ENCODE data around the gene SH3BP2. TPM values are rescaled to one million over a fixed set of nuclear protein-coding genes. Genes with fewer than 3 reads are reported as not detected.
A peak's percentile ranks its signal among the peaks of the same experiment; 100 is the strongest.

The SH3BP2 gene
- total RNA-seq, 3 donors from 2014 or later, result 40.5 to 74.8 (median 59.3) TPM

GRCh38 chr4:2807571-2807970, 14.7 kb downstream of the SH3BP2 start:
- TF ChIP-seq POLR2A (IDR thresholded peaks at IDR 0.05), result no peak
- no peak for TF ChIP-seq POLR2AphosphoS5 (IDR thresholded peaks at IDR 0.05)
- TF ChIP-seq CTCF (IDR thresholded peaks at IDR 0.05), result no peak
- peak overlapping the region in 1 of 2 donors; percentile 20 for H3K27ac ChIP-seq
- intact Hi-C loops (cut with DNase I; ENCODE audit: low total_unique reads), result no loop called here
- peaks cover 2 to 32% of the 10 kb centered on the region in 2 donors for H3K4me1 ChIP-seq
- H3K27me3 ChIP-seq, result no peaks in the 10 kb centered on the region
- DNase-seq (ENCODE audit: low spot score in 2 of 2), result no peak
- H3K9me3 ChIP-seq, result no peaks in the 10 kb centered on the region
- no peak overlapping the region for H3K4me3 ChIP-seq
- no peaks in the 10 kb centered on the region for H3K36me3 ChIP-seq

- TF ChIP-seq CTCF (IDR thresholded peaks at IDR 0.05), result no peak
- no peak for TF ChIP-seq POLR2AphosphoS5 (IDR thresholded peaks at IDR 0.05)
- TF ChIP-seq POLR2A (IDR thresholded peaks at IDR 0.05), result no peak
- intact Hi-C loops (cut with DNase I; ENCODE audit: low total_unique reads), result no loop called here
- DNase-seq (ENCODE audit: low spot score in 2 of 2), result no peak
- H3K9me3 ChIP-seq, result no peaks in the 10 kb centered on the region
- H3K27me3 ChIP-seq, result no peaks in the 10 kb centered on the region
- H3K36me3 ChIP-seq, result no peaks in the 10 kb centered on the region
- H3K4me1 ChIP-seq, result peaks cover 2 to 32% of the 10 kb centered on the region in 2 donors
- H3K4me3 ChIP-seq, result no peak overlapping the region
- peak overlapping the region in 1 of 2 donors; percentile 20 for H3K27ac ChIP-seq
Observed at GRCh38 chr4:2808001-2808400, 15.1 kb downstream of the SH3BP2 start.

- intact Hi-C loops (cut with DNase I; ENCODE audit: low total_unique reads), result no loop called here
- Histone ChIP-seq H3K27ac (peak overlapping the region in 1 of 2 donors; percentile 26), H3K36me3 (no peaks in the 10 kb centered on the region), H3K9me3 (no peaks in the 10 kb centered on the region), H3K4me3 (no peak overlapping the region), H3K4me1 (peaks cover 0 to 32% of the 10 kb centered on the region in 2 donors), H3K27me3 (no peaks in the 10 kb centered on the region)
- no peak for TF ChIP-seq POLR2A (IDR thresholded peaks at IDR 0.05)
- no peak for TF ChIP-seq CTCF (IDR thresholded peaks at IDR 0.05)
- TF ChIP-seq POLR2AphosphoS5 (IDR thresholded peaks at IDR 0.05), result no peak
- no peak for DNase-seq (ENCODE audit: low spot score in 2 of 2)
Observed at GRCh38 chr4:2809610-2810180, 16.8 kb downstream of the SH3BP2 start.

- Histone ChIP-seq H3K27me3 (no peaks in the 10 kb centered on the region), H3K9me3 (no peaks in the 10 kb centered on the region), H3K36me3 (no peaks in the 10 kb centered on the region), H3K4me1 (peaks cover 0 to 29% of the 10 kb centered on the region in 2 donors), H3K27ac (peak overlapping the region in 1 of 2 donors; percentile 26), H3K4me3 (no peak overlapping the region)
- intact Hi-C loops (cut with DNase I; ENCODE audit: low total_unique reads), result no loop called here
- no peak for TF ChIP-seq POLR2AphosphoS5 (IDR thresholded peaks at IDR 0.05)
- TF ChIP-seq POLR2A (IDR thresholded peaks at IDR 0.05), result no peak
- no peak for TF ChIP-seq CTCF (IDR thresholded peaks at IDR 0.05)
- DNase-seq (ENCODE audit: low spot score in 2 of 2), result no peak
Observed at GRCh38 chr4:2810388-2810787, 17.5 kb downstream of the SH3BP2 start.

GRCh38 chr4:2811830-2812611, 19.1 kb downstream of the SH3BP2 start:
- no peak for TF ChIP-seq CTCF (IDR thresholded peaks at IDR 0.05)
- TF ChIP-seq POLR2AphosphoS5 (IDR thresholded peaks at IDR 0.05), result no peak
- TF ChIP-seq POLR2A (IDR thresholded peaks at IDR 0.05), result no peak
- Histone ChIP-seq H3K4me3 (peak overlapping the region; percentile 41 to 64 (median 42)), H3K9me3 (no peaks in the 10 kb centered on the region), H3K36me3 (no peaks in the 10 kb centered on the region), H3K27me3 (no peaks in the 10 kb centered on the region), H3K27ac (peak overlapping the region; percentile 34 to 90), H3K4me1 (peaks cover 0 to 12% of the 10 kb centered on the region in 2 donors)
- no peak for DNase-seq (ENCODE audit: low spot score in 2 of 2)
- intact Hi-C loops (cut with DNase I; ENCODE audit: low total_unique reads), result no loop called here
